Smooth muscle cell (in vitro differentiated cells): ENCODE data around the gene VAC14. TPM values are rescaled to one million over a fixed set of nuclear protein-coding genes. Genes with fewer than 3 reads are reported as not detected.

Experiments
- DNase-seq: peaks from one replicate; lab custom pipeline; 2025; ENCODE audit not compliant: unreplicated experiment; lab: John Stamatoyannopoulos, UW
- H2AFZ ChIP-seq: fragments of 200-600 bp; sonication (generic); 2 replicates; pipeline ENCODE4 v1.6.0; 2016; ENCODE audit warnings: antibody characterized with exemption, low read depth, mild to moderate bottlenecking
- H3F3A ChIP-seq: fragments of 200-600 bp; sonication (generic); 2 replicates; pipeline ENCODE4 v1.6.0; 2017; ENCODE audit warnings: antibody characterized with exemption, low read depth
- H3K27ac ChIP-seq: fragments of 200-600 bp; sonication (generic); 2 replicates; pipeline ENCODE4 v1.5.1; 2016; ENCODE audit warnings: low read depth, mild to moderate bottlenecking
- H3K27me3 ChIP-seq: fragments of 200-600 bp; sonication (generic); 2 replicates; pipeline ENCODE4 v1.6.1; 2016; ENCODE audit warnings: low read depth, mild to moderate bottlenecking
- H3K36me3 ChIP-seq: fragments of 200-600 bp; sonication (generic); 2 replicates; pipeline ENCODE4 v1.5.1; 2016; ENCODE audit warnings: low read depth
- H3K4me1 ChIP-seq: fragments of 200-600 bp; sonication (generic); 2 replicates; pipeline ENCODE4 v1.5.1; 2016; ENCODE audit warnings: low read depth
- H3K4me2 ChIP-seq: fragments of 200-600 bp; sonication (generic); 2 replicates; pipeline ENCODE4 v1.6.0; 2016; ENCODE audit warnings: mild to moderate bottlenecking
- H3K4me3 ChIP-seq: fragments of 200-600 bp; sonication (generic); 2 replicates; pipeline ENCODE4 v1.5.1; 2016; ENCODE audit warnings: mild to moderate bottlenecking
- H3K79me2 ChIP-seq: fragments of 200-600 bp; sonication (generic); 2 replicates; pipeline ENCODE4 v1.6.0; 2016; ENCODE audit warnings: low read depth, mild to moderate bottlenecking
- H3K9ac ChIP-seq: fragments of 200-600 bp; sonication (generic); 2 replicates; pipeline ENCODE4 v1.6.0; 2016; ENCODE audit warnings: low read depth
- H3K9me3 ChIP-seq: fragments of 200-600 bp; sonication (generic); replicated peaks from 2 replicates; pipeline ENCODE4 v1.5.1; 2016; ENCODE audit warnings: low read depth
- H4K20me1 ChIP-seq: fragments of 200-600 bp; sonication (generic); 2 replicates; pipeline ENCODE4 v1.6.0; 2016; ENCODE audit warnings: low read depth
- CTCF ChIP-seq: fragments of 200-600 bp; sonication (generic); IDR thresholded peaks from 2 replicates; pipeline ENCODE4 v1.5.1; 2017; ENCODE audit warnings: borderline replicate concordance, mild to moderate bottlenecking, antibody characterized with exemption; ENCODE audit not compliant: insufficient read depth, poor library complexity, severe bottlenecking
- WGBS: methylation state at CpG from one replicate; pipeline ENCODE4 v1.1.7; 2016; ENCODE audit warnings: low lambda C conversion rate; 5-methylcytosine and 5-hydroxymethylcytosine counted together
- polyA plus RNA-seq: library from polyadenylated mRNA; unstranded; fragments of >200 nt; fragmentation: Nextera tagmentation; extraction: Ambion mirVana; gene quantifications from 2 replicates; pipeline ENCODE4 v1.2.1, GENCODE V29; 2016
- total RNA-seq: library from RNA; depleted of rRNA; stranded (reverse); fragments of >200 nt; gene quantifications from 2 replicates; pipeline ENCODE4 v1.2.3, GENCODE V29; 2014

Gene VAC14
- total and polyA plus RNA-seq, 2 experiments from 2014 or later = 27.9 to 52.3 TPM

GRCh38 chr16:70695331-70696070 lies 105.5 kb downstream of the VAC14 start:
- no peak for TF ChIP-seq CTCF
- Histone ChIP-seq H3K27me3 (no peaks in the 10 kb centered on the region), H3K79me2 (no peaks in the 10 kb centered on the region), H4K20me1 (no peaks in the 10 kb centered on the region), H3K27ac (peak overlapping the region; percentile 74), H3K9ac (no peak overlapping the region), H3K36me3 (no peaks in the 10 kb centered on the region), H3K4me2 (no peak overlapping the region), H3F3A (peaks cover 15% of the 10 kb centered on the region), H3K4me3 (no peak overlapping the region), H3K9me3 (no peaks in the 10 kb centered on the region), H3K4me1 (peaks cover 13% of the 10 kb centered on the region), H2AFZ (no peak overlapping the region)
- no peak for DNase-seq
- WGBS = 72% methylated on average over 14 of the region's 14 CpGs

GRCh38 chr16:70694868-70695218 lies 106.1 kb downstream of the VAC14 start:
- Histone ChIP-seq H3K4me3 (no peak overlapping the region), H3K36me3 (no peaks in the 10 kb centered on the region), H3F3A (peaks cover 15% of the 10 kb centered on the region), H3K9me3 (no peaks in the 10 kb centered on the region), H3K4me1 (peaks cover 13% of the 10 kb centered on the region), H4K20me1 (no peaks in the 10 kb centered on the region), H3K79me2 (no peaks in the 10 kb centered on the region), H3K27me3 (no peaks in the 10 kb centered on the region), H3K9ac (no peak overlapping the region), H3K4me2 (no peak overlapping the region), H3K27ac (no peak overlapping the region), H2AFZ (no peak overlapping the region)
- no peak for TF ChIP-seq CTCF
- no peak for DNase-seq
- 90% methylated on average over 4 of the region's 4 CpGs for WGBS

GRCh38 chr16:70694088-70694867 lies 106.7 kb downstream of the VAC14 start:
- H4K20me1 ChIP-seq = no peaks in the 10 kb centered on the region
- 61% methylated on average over 17 of the region's 17 CpGs for WGBS
- H3K9ac ChIP-seq = no peak overlapping the region
- no peak overlapping the region for H2AFZ ChIP-seq
- no peaks in the 10 kb centered on the region for H3K9me3 ChIP-seq
- H3K27me3 ChIP-seq = no peaks in the 10 kb centered on the region
- H3K27ac ChIP-seq = no peak overlapping the region
- H3K79me2 ChIP-seq = no peaks in the 10 kb centered on the region
- H3K4me3 ChIP-seq = no peak overlapping the region
- no peaks in the 10 kb centered on the region for H3K36me3 ChIP-seq
- peaks cover 15% of the 10 kb centered on the region for H3F3A ChIP-seq
- no peak for TF ChIP-seq CTCF
- DNase-seq = no peak
- H3K4me2 ChIP-seq = peak overlapping the region; percentile 68
- H3K4me1 ChIP-seq = peaks cover 13% of the 10 kb centered on the region
